Ramos (cell line): ENCODE data around the gene GABRG3.
"Not testable (repeated sequence)": the region's sequence is repeated elsewhere in the genome, so short reads cannot be mapped to it uniquely, and the experiment has no call there.

Experiments
- in situ Hi-C: fragments of 300-500 bp; cut with MboI; formaldehyde crosslinking; loops from one replicate; pipeline ENCODE4 v1.14.3; 2022; ENCODE audit warnings: low sequenced_read_pairs; ENCODE audit not compliant: unreplicated experiment

GABRG3 gene

GRCh38 chr15:27165590-27165989 is 194.6 kb downstream of the GABRG3 start:
- in situ Hi-C loops = no loop called here

GRCh38 chr15:27166917-27167316 is 195.9 kb downstream of the GABRG3 start:
- in situ Hi-C loops = no loop called here

GRCh38 chr15:27167738-27168137 is 196.8 kb downstream of the GABRG3 start:
- in situ Hi-C loops = no loop called here

GRCh38 chr15:27170851-27171250 is 199.9 kb downstream of the GABRG3 start:
- in situ Hi-C loops = no loop called here

GRCh38 chr15:27172821-27173220 is 201.8 kb downstream of the GABRG3 start:
- in situ Hi-C loops = no loop called here

GRCh38 chr15:27175472-27176153 is 204.6 kb downstream of the GABRG3 start:
- in situ Hi-C loops = no loop called here

- in situ Hi-C loops = no loop called here
Observed at GRCh38 chr15:27176785-27177406, 205.9 kb downstream of the GABRG3 start.

GRCh38 chr15:27179789-27180188 is 208.8 kb downstream of the GABRG3 start:
- in situ Hi-C loops = no loop called here

GRCh38 chr15:27182561-27183110 is 211.7 kb downstream of the GABRG3 start:
- in situ Hi-C loops = no loop called here

GRCh38 chr15:27183201-27183600 is 212.2 kb downstream of the GABRG3 start:
- in situ Hi-C loops = no loop called here

- in situ Hi-C loops = not testable (repeated sequence)
Observed at GRCh38 chr15:27191515-27191914, 220.5 kb downstream of the GABRG3 start.

GRCh38 chr15:27196691-27197090 is 225.7 kb downstream of the GABRG3 start:
- in situ Hi-C loops = no loop called here

- in situ Hi-C loops = no loop called here
Observed at GRCh38 chr15:27201425-27201824, 230.4 kb downstream of the GABRG3 start.

GRCh38 chr15:27210176-27210575 is 239.2 kb downstream of the GABRG3 start:
- in situ Hi-C loops = no loop called here

GRCh38 chr15:27214032-27214431 is 243.1 kb downstream of the GABRG3 start:
- in situ Hi-C loops = no loop called here

- in situ Hi-C loops = no loop called here
Observed at GRCh38 chr15:27214961-27215360, 244.0 kb downstream of the GABRG3 start.

GRCh38 chr15:27218426-27218825 is 247.4 kb downstream of the GABRG3 start:
- in situ Hi-C loops = no loop called here

- in situ Hi-C loops = no loop called here
Observed at GRCh38 chr15:27219636-27220035, 248.7 kb downstream of the GABRG3 start.

GRCh38 chr15:27220199-27220598 is 249.2 kb downstream of the GABRG3 start:
- in situ Hi-C loops = no loop called here

- in situ Hi-C loops = no loop called here
Observed at GRCh38 chr15:27222479-27222878, 251.5 kb downstream of the GABRG3 start.

GRCh38 chr15:27223179-27223578 is 252.2 kb downstream of the GABRG3 start:
- in situ Hi-C loops = no loop called here

GRCh38 chr15:27231811-27232210 is 260.8 kb downstream of the GABRG3 start:
- in situ Hi-C loops = no loop called here
